ENCODE data around the gene TMEM200B.
"Not testable (repeated sequence)": the region's sequence is repeated elsewhere in the genome, so short reads cannot be mapped to it uniquely, and the experiment has no call there.

Gene TMEM200B

DNA sequence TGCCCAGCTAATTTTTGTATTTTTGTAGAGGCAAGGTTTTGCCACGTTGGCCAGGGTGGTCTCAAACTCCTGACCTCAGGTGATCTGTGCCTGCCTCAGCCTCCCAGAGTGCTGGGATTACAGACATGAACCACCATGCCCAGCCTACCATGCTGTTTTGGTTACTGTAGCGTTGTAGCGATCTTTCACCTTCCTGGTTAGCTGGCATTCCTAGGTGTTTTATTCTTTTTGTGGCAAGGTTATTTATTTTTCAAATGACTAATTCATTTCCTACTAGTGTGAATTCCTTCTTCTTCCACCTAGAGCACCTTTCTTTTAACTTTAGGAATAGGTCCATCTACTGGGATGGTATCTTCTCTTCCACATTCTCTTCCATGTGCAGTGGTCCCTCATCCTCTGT, 29.3 kb downstream of the TMEM200B start:
- no peak overlapping the region for H3K4me3 ChIP-seq (ENCODE audit: low read length)
- no peak for TF ChIP-seq CTCF (conservative IDR thresholded peaks at IDR 0.05; ENCODE audit: low read depth, low read length)
- DNase-seq (ENCODE audit: low read depth): no peak

DNA sequence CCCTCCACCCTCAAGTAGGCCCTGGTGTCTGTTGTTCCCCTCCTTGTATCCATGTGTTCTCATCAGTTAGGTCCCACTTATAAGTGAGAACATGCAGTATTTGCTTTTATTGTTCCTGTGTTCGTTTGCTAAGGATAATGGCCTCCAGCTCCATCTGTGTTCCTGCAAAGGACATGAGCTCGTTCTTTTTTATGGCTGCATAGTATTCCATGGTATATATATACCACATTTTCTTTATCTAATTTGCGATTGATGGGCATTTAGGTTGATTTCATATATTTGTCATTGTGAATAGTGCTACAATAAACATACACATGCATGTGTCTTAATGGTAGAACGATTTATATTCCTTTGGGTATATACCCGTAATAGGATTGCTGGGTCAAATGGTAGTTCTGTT, 31.0 kb downstream of the TMEM200B start:
- H3K4me3 ChIP-seq (ENCODE audit: low read length); DNase-seq (ENCODE audit: low read depth): not testable (repeated sequence)

DNA sequence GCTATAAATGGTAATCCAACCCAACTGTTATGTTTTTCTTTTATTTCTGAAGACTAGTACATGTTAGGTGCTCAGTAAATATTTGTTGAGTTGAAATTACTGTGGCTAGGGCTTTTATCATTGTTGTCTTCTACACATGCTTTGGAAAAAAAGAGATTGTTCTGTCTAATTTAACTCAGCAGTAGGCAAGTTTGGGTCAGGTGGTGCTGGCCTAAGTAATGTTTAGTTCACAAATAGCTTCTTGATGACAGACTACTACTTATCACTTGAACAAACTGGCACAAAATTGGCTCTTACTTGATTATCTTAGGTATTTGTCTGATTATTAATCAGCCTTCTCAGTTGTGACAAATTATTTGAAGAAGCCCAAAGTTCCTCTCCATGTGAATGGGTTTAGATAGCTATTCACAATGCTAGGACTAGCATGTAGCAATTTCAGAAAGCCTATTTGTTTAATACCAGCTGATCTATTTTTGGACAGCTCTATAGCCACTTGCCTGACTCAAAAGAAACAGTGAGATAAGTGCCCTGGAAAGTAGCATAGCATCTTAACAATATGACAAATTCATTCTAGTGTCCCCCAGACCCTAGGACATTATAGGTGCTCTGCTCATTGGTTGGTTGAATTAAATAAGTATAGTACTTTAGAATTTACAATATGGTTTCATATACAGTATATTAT, 32.6 kb downstream of the TMEM200B start:
- TF ChIP-seq CTCF (conservative IDR thresholded peaks at IDR 0.05; ENCODE audit: low read depth, low read length): no peak
- DNase-seq (ENCODE audit: low read depth): no peak
- H3K4me3 ChIP-seq (ENCODE audit: low read length): no peak overlapping the region

GRCh38 chr1:29084196-29084521, 39.5 kb downstream of the TMEM200B start:
- no peak for TF ChIP-seq CTCF (conservative IDR thresholded peaks at IDR 0.05; ENCODE audit: low read depth, low read length)
- no peak overlapping the region for H3K4me3 ChIP-seq (ENCODE audit: low read length)

DNA sequence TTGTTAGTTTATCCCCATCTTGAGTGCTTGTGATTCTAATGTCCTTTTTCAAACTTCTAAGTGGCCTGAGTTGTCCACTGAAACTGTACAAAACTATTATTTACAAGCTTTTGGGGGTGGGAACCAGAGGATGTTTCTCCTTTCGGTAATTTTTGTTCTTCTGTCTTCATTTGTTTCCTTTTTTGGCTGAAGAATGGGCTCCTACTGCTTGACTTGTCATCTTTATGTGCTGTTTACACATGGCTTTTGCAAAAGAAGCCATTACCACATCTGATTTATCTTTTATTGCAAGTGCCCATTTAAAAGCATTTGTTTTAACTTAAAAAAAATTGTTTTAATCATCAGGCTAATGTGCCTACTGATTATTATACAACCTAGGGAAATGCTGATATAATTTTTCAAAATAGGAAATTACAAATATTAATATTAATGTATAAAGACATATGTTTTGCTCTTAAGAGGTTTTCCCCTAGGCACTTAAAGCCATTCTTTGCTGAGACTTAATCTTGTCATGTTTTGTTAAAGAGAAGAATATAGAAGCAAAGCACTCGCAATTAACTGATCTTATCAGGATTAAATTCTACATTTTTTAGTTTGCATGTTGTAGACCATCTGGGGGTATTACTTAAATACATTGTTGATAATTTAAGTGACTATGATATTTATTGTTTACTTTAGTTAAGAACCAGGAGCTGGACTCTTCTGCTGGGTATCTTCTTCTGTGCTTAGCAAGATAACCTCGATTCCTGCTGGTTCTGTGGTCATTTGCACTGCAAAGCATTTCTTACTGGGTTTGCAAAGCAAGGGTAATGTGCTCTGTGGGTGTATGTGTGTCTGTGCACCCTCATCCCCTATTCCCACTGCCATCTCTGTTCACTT, 40.1 kb downstream of the TMEM200B start:
- TF ChIP-seq CTCF (conservative IDR thresholded peaks at IDR 0.05; ENCODE audit: low read depth, low read length): no peak
- no peak for DNase-seq (ENCODE audit: low read depth)
- H3K4me3 ChIP-seq (ENCODE audit: low read length): no peak overlapping the region

More at GRCh38 chr1:29084196-29084521, 39.5 kb downstream of the TMEM200B start:
- DNase-seq (ENCODE audit: low read depth): no peak

GRCh38 chr1:29082519-29082918, 41.2 kb downstream of the TMEM200B start:
- no peak for DNase-seq (ENCODE audit: low read depth)

GRCh38 chr1:29081201-29081600, 42.5 kb downstream of the TMEM200B start:
- H3K4me3 ChIP-seq (ENCODE audit: low read length): no peak overlapping the region
- TF ChIP-seq CTCF (conservative IDR thresholded peaks at IDR 0.05; ENCODE audit: low read depth, low read length): no peak
- no peak for DNase-seq (ENCODE audit: low read depth)

More at GRCh38 chr1:29082519-29082918, 41.2 kb downstream of the TMEM200B start:
- no peak overlapping the region for H3K4me3 ChIP-seq (ENCODE audit: low read length)
- no peak for TF ChIP-seq CTCF (conservative IDR thresholded peaks at IDR 0.05; ENCODE audit: low read depth, low read length)

DNA sequence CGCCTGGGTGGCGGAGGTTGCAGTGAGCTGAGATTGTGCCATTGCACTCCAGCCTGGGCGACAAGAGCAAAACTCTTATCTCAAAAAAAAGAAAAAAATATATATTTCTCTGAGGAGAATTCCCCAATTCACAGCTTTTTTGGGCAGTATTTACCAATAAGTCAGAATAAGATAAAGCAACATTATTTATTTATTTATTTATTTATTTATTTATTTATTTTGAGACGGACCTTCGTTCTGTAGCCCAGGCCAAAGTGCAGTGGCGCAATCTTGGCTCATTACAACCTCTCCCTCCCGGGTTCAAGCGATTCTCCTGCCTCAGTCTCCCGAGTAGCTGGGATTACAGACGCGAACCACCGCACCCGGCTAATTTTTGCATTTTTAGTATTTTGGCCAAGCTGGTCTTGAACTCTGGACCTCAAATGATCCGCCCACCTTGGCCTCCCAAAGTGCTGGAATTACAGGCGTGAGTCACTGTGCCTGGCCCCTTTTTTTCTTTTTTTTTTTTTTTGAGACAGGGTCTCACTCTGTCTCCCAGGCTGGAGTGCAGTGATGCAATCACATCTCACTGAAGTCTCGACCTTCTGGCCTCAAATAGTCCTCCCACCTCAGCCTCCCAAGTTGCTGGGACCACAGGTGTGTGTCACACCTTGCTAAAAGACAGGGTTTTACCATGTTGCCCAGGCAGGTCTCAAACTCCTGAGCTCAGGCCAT, 43.6 kb downstream of the TMEM200B start:
- not testable (repeated sequence) for DNase-seq (ENCODE audit: low read depth); H3K4me3 ChIP-seq (ENCODE audit: low read length)
